ENCODE data around the gene PPM1D.

DNA sequence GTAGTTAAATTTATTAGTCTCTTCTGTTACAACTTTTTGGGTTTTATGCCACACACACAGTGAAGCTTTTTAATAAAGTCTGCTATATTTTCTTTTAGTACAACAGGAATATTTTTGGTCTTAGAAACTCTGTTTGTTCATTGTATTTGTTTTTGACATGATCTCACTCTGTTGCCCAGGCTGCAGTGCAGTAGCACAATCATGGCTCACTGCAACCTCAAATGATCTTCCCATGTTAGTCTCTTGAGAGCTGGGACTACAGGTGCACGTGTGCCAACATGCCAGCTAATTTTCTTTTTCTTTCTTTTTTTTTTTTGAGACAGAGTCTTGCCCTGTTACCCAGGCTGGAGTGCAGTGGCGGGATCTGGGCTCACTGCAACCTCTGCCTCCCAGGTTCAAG is 27.1 kb downstream of the PPM1D start:
- TF ChIP-seq, protein P1, sequence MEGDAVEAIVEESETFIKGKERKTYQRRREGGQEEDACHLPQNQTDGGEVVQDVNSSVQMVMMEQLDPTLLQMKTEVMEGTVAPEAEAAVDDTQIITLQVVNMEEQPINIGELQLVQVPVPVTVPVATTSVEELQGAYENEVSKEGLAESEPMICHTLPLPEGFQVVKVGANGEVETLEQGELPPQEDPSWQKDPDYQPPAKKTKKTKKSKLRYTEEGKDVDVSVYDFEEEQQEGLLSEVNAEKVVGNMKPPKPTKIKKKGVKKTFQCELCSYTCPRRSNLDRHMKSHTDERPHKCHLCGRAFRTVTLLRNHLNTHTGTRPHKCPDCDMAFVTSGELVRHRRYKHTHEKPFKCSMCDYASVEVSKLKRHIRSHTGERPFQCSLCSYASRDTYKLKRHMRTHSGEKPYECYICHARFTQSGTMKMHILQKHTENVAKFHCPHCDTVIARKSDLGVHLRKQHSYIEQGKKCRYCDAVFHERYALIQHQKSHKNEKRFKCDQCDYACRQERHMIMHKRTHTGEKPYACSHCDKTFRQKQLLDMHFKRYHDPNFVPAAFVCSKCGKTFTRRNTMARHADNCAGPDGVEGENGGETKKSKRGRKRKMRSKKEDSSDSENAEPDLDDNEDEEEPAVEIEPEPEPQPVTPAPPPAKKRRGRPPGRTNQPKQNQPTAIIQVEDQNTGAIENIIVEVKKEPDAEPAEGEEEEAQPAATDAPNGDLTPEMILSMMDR (IDR thresholded peaks at IDR 0.05; ENCODE audit: insufficient read depth, low read depth, low read length), result no peak
- TF ChIP-seq EZH2 (IDR thresholded peaks at IDR 0.05; ENCODE audit: insufficient read depth, low read length), result no peak
